PFSK-1 (cell line): Measurements from ENCODE around the gene GREB1.

ENCODE experiments used
- POLR2AphosphoS5 ChIP-seq: IDR thresholded peaks from 2 replicates; pipeline ENCODE4 v1.6.1; 2012; ENCODE audit warnings: low read depth, mild to moderate bottlenecking, control low read depth, low read length, moderate library complexity
- SIN3A ChIP-seq: IDR thresholded peaks from 2 replicates; pipeline ENCODE4 v1.6.1; 2012; ENCODE audit warnings: mild to moderate bottlenecking, low read length, moderate library complexity, borderline replicate concordance; ENCODE audit not compliant: insufficient read depth
- TAF1 ChIP-seq: IDR thresholded peaks from 2 replicates; pipeline ENCODE4 v1.6.1; 2012; ENCODE audit warnings: low read length, control low read depth, borderline replicate concordance; ENCODE audit not compliant: insufficient read depth
- TF ChIP-seq, protein P1 (sequence below), 2 experiments: IDR thresholded peaks; 2 replicates each; pipeline versions ENCODE4 v1.6.1 to v1.8.0; 2011 to 2012; ENCODE audit warnings: low read depth in 2 of 2, low read length in 2 of 2, control low read depth in 1 of 2, inconsistent platforms in 1 of 2, mild to moderate bottlenecking in 1 of 2, moderate library complexity in 1 of 2; ENCODE audit not compliant: insufficient read depth in 1 of 2

GRCh38 chr2:11566383-11566782 is 32.5 kb downstream of the GREB1 start:
- TF ChIP-seq, protein P1, sequence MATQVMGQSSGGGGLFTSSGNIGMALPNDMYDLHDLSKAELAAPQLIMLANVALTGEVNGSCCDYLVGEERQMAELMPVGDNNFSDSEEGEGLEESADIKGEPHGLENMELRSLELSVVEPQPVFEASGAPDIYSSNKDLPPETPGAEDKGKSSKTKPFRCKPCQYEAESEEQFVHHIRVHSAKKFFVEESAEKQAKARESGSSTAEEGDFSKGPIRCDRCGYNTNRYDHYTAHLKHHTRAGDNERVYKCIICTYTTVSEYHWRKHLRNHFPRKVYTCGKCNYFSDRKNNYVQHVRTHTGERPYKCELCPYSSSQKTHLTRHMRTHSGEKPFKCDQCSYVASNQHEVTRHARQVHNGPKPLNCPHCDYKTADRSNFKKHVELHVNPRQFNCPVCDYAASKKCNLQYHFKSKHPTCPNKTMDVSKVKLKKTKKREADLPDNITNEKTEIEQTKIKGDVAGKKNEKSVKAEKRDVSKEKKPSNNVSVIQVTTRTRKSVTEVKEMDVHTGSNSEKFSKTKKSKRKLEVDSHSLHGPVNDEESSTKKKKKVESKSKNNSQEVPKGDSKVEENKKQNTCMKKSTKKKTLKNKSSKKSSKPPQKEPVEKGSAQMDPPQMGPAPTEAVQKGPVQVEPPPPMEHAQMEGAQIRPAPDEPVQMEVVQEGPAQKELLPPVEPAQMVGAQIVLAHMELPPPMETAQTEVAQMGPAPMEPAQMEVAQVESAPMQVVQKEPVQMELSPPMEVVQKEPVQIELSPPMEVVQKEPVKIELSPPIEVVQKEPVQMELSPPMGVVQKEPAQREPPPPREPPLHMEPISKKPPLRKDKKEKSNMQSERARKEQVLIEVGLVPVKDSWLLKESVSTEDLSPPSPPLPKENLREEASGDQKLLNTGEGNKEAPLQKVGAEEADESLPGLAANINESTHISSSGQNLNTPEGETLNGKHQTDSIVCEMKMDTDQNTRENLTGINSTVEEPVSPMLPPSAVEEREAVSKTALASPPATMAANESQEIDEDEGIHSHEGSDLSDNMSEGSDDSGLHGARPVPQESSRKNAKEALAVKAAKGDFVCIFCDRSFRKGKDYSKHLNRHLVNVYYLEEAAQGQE (IDR thresholded peaks at IDR 0.05; ENCODE audit: insufficient read depth in 1 of 2, low read depth in 2 of 2, low read length in 2 of 2) = no peak
- TF ChIP-seq SIN3A (no peak), POLR2AphosphoS5 (no peak), TAF1 (no peak)
